SU-DHL-6 (cell line): ENCODE measurements around the gene MEF2C.

ENCODE experiments used
- H2AFZ ChIP-seq: fragments of 200-600 bp; sonication (generic); 2 replicates; pipeline ENCODE4 v1.6.1; 2014; ENCODE audit warnings: low read depth, mild to moderate bottlenecking, moderate library complexity, mixed read lengths, antibody characterized with exemption, low read length; ENCODE audit not compliant: severe bottlenecking
- H3F3A ChIP-seq: fragments of 200-600 bp; shearing (Covaris generic); 2 replicates; pipeline ENCODE4 v1.6.0; 2016; ENCODE audit warnings: antibody characterized with exemption, mild to moderate bottlenecking; ENCODE audit not compliant: insufficient read depth
- H3K27ac ChIP-seq: fragments of 200-600 bp; sonication (generic); 2 replicates; pipeline ENCODE4 v1.5.1; 2016; ENCODE audit warnings: low read depth, mild to moderate bottlenecking, low read length, moderate library complexity, mixed read lengths
- H3K27me3 ChIP-seq: fragments of 200-600 bp; sonication (generic), shearing (Covaris generic); 2 replicates; pipeline ENCODE4 v1.6.0; 2014; ENCODE audit warnings: mild to moderate bottlenecking, low read length
- H3K36me3 ChIP-seq: fragments of 200-600 bp; sonication (generic); 2 replicates; pipeline ENCODE4 v1.6.1; 2014; ENCODE audit warnings: mild to moderate bottlenecking, low read length, mixed read lengths
- H3K4me2 ChIP-seq: fragments of 300-600, 200-600 bp; shearing (Covaris generic), sonication (generic); 2 replicates; pipeline ENCODE4 v1.6.0; 2014; ENCODE audit warnings: low read length, low read depth, mild to moderate bottlenecking; ENCODE audit not compliant: poor library complexity, severe bottlenecking
- H3K4me3 ChIP-seq: fragments of 200-600 bp; sonication (generic); 2 replicates; pipeline ENCODE4 v1.5.1; 2014; ENCODE audit warnings: antibody characterized with exemption, low read length, mild to moderate bottlenecking, mixed read lengths; ENCODE audit not compliant: insufficient read depth, poor library complexity, severe bottlenecking
- H3K79me2 ChIP-seq: fragments of 200-600 bp; sonication (generic); 2 replicates; pipeline ENCODE4 v1.6.1; 2014; ENCODE audit warnings: mild to moderate bottlenecking, low read length, moderate library complexity; ENCODE audit not compliant: insufficient read depth
- H3K9ac ChIP-seq: fragments of 200-600 bp; sonication (generic); 2 replicates; pipeline ENCODE4 v1.7.0; 2014; ENCODE audit warnings: mild to moderate bottlenecking, low read length
- H3K9me2 ChIP-seq: fragments of 200-600 bp; sonication (generic); replicated peaks from 2 replicates; pipeline ENCODE4 v1.6.1; 2014; ENCODE audit warnings: low read length; ENCODE audit not compliant: insufficient read depth
- H3K9me3 ChIP-seq: fragments of 200-600 bp; sonication (generic); 2 replicates; pipeline ENCODE4 v1.6.1; 2014; ENCODE audit warnings: low read length, mixed read lengths; ENCODE audit not compliant: insufficient read depth
- H4K20me1 ChIP-seq: fragments of 200-600 bp; sonication (generic); 2 replicates; pipeline ENCODE4 v1.6.1; 2014; ENCODE audit warnings: low read depth, mild to moderate bottlenecking, antibody characterized with exemption, low read length, moderate library complexity, mixed read lengths
- CTCF ChIP-seq: fragments of 200-600 bp; sonication (generic); IDR thresholded peaks from one replicate; pipeline ENCODE4 v1.5.1; 2017; ENCODE audit warnings: antibody characterized with exemption, mild to moderate bottlenecking, low read length, moderate library complexity; ENCODE audit not compliant: insufficient read depth, poor library complexity, severe bottlenecking
- EZH2phosphoT487 ChIP-seq: fragments of 200-600 bp; sonication (generic), shearing (Covaris generic); conservative IDR thresholded peaks from 2 replicates; pipeline ENCODE4 v1.6.1; 2018; ENCODE audit warnings: mild to moderate bottlenecking, antibody characterized with exemption, low read length, moderate library complexity, mixed read lengths

Gene MEF2C

GRCh38 chr5:88845081-88845697 is 37.8 kb downstream of the MEF2C start:
- no peak overlapping the region for H3K4me3 ChIP-seq
- H3K27me3 ChIP-seq: no peaks in the 10 kb centered on the region
- H3F3A ChIP-seq: no peaks in the 10 kb centered on the region
- H3K27ac ChIP-seq: no peak overlapping the region
- no peak overlapping the region for H3K4me2 ChIP-seq
- TF ChIP-seq EZH2phosphoT487 (no peak), CTCF (no peak)
- H3K9me3 ChIP-seq: no peaks in the 10 kb centered on the region
- H3K9ac ChIP-seq: no peak overlapping the region
- no peaks in the 10 kb centered on the region; the same call in 1 of the 2 replicates for H4K20me1 ChIP-seq
- no peaks in the 10 kb centered on the region for H3K79me2 ChIP-seq
- no peaks in the 10 kb centered on the region for H3K36me3 ChIP-seq
- no peak overlapping the region for H2AFZ ChIP-seq
- H3K9me2 ChIP-seq: no peaks in the 10 kb centered on the region

- H3K9ac ChIP-seq: no peak overlapping the region
- no peaks in the 10 kb centered on the region for H3K9me3 ChIP-seq
- H3K4me2 ChIP-seq: no peak overlapping the region
- no peak overlapping the region for H3K27ac ChIP-seq
- no peaks in the 10 kb centered on the region for H3K9me2 ChIP-seq
- H3K79me2 ChIP-seq: no peaks in the 10 kb centered on the region
- H3K36me3 ChIP-seq: no peaks in the 10 kb centered on the region
- H3K27me3 ChIP-seq: no peaks in the 10 kb centered on the region
- no peak for TF ChIP-seq CTCF
- TF ChIP-seq EZH2phosphoT487: no peak
- no peaks in the 10 kb centered on the region for H3F3A ChIP-seq
- no peak overlapping the region for H2AFZ ChIP-seq
- H3K4me3 ChIP-seq: no peak overlapping the region
- no peaks in the 10 kb centered on the region; the same call in 1 of the 2 replicates for H4K20me1 ChIP-seq
Observed at GRCh38 chr5:88842784-88843183, 40.2 kb downstream of the MEF2C start.

GRCh38 chr5:88841212-88841611 is 41.8 kb downstream of the MEF2C start:
- Histone ChIP-seq H3K9me2 (no peaks in the 10 kb centered on the region), H3K4me2 (no peak overlapping the region), H2AFZ (no peak overlapping the region), H3K79me2 (no peaks in the 10 kb centered on the region), H3F3A (no peaks in the 10 kb centered on the region), H3K36me3 (no peaks in the 10 kb centered on the region), H3K9me3 (no peaks in the 10 kb centered on the region), H3K4me3 (no peak overlapping the region), H4K20me1 (no peaks in the 10 kb centered on the region; the same call in 1 of the 2 replicates), H3K27me3 (no peaks in the 10 kb centered on the region), H3K9ac (no peak overlapping the region), H3K27ac (no peak overlapping the region)
- TF ChIP-seq EZH2phosphoT487: no peak

- H3K9ac ChIP-seq: no peak overlapping the region
- no peak overlapping the region for H3K27ac ChIP-seq
- H3K27me3 ChIP-seq: no peaks in the 10 kb centered on the region
- no peaks in the 10 kb centered on the region for H3K9me2 ChIP-seq
- H3K4me3 ChIP-seq: no peak overlapping the region
- H3K79me2 ChIP-seq: no peaks in the 10 kb centered on the region
- no peaks in the 10 kb centered on the region for H3K36me3 ChIP-seq
- H4K20me1 ChIP-seq: no peaks in the 10 kb centered on the region; the same call in 1 of the 2 replicates
- H3F3A ChIP-seq: no peaks in the 10 kb centered on the region
- TF ChIP-seq EZH2phosphoT487 (no peak), CTCF (no peak)
- H2AFZ ChIP-seq: no peak overlapping the region
- no peak overlapping the region for H3K4me2 ChIP-seq
- H3K9me3 ChIP-seq: no peaks in the 10 kb centered on the region
Observed at GRCh38 chr5:88840495-88840894, 42.5 kb downstream of the MEF2C start.
